Activated CD4-positive, CD25-positive, alpha-beta regulatory T cell treated with anti-CD3 and anti-CD28 coated beads, Interleukin-2, amount 50 U/mL, for 16 hours (primary cell): ENCODE measurements around the gene ZDHHC3.
"Not testable (repeated sequence)": the region's sequence is repeated elsewhere in the genome, so short reads cannot be mapped to it uniquely, and the experiment has no call there.

Source experiments
- DNase-seq: peaks from one replicate; pipeline ENCODE4 v3.0.0-alpha.2; 2020; ENCODE audit warnings: low read depth, low spot score

ZDHHC3 gene

GRCh38 chr3:44965165-44965564, 10.8 kb downstream of the ZDHHC3 start:
- DNase-seq, result no peak

- DNase-seq, result no peak
Observed at GRCh38 chr3:44963571-44964325, 12.2 kb downstream of the ZDHHC3 start.

GRCh38 chr3:44962621-44963393, 13.2 kb downstream of the ZDHHC3 start:
- DNase-seq, result no peak

- no peak for DNase-seq
Observed at GRCh38 chr3:44961888-44962287, 14.1 kb downstream of the ZDHHC3 start.

GRCh38 chr3:44960387-44961026, 15.5 kb downstream of the ZDHHC3 start:
- no peak for DNase-seq

- no peak for DNase-seq
Observed at GRCh38 chr3:44958386-44958785, 17.6 kb downstream of the ZDHHC3 start.

- no peak for DNase-seq
Observed at GRCh38 chr3:44957986-44958385, 18.0 kb downstream of the ZDHHC3 start.

GRCh38 chr3:44955917-44956316, 20.1 kb downstream of the ZDHHC3 start:
- no peak for DNase-seq

GRCh38 chr3:44954962-44955361, 21.0 kb downstream of the ZDHHC3 start:
- DNase-seq, result no peak

GRCh38 chr3:44954304-44954703, 21.7 kb downstream of the ZDHHC3 start:
- no peak for DNase-seq

- no peak for DNase-seq
Observed at GRCh38 chr3:44952689-44953088, 23.3 kb downstream of the ZDHHC3 start.

GRCh38 chr3:44950275-44950734, 25.7 kb downstream of the ZDHHC3 start:
- DNase-seq, result no peak

- DNase-seq, result not testable (repeated sequence)
Observed at GRCh38 chr3:44949770-44950169, 26.2 kb downstream of the ZDHHC3 start.

- no peak for DNase-seq
Observed at GRCh38 chr3:44948239-44948638, 27.7 kb downstream of the ZDHHC3 start.

GRCh38 chr3:44942202-44942921, 33.6 kb downstream of the ZDHHC3 start:
- no peak for DNase-seq

- DNase-seq, result no peak
Observed at GRCh38 chr3:44939581-44940036, 36.4 kb downstream of the ZDHHC3 start.

GRCh38 chr3:44932986-44933944, 42.7 kb downstream of the ZDHHC3 start:
- no peak for DNase-seq

- no peak for DNase-seq
Observed at GRCh38 chr3:44932271-44932670, 43.7 kb downstream of the ZDHHC3 start.

- no peak for DNase-seq
Observed at GRCh38 chr3:44931791-44932190, 44.2 kb downstream of the ZDHHC3 start.

GRCh38 chr3:44930911-44931310, 45.1 kb downstream of the ZDHHC3 start:
- no peak for DNase-seq
